ENCODE results near the gene UBE2E1.
"Not testable (repeated sequence)": the region's sequence is repeated elsewhere in the genome, so short reads cannot be mapped to it uniquely, and the experiment has no call there.

The UBE2E1 gene

GRCh38 chr3:23836536-23837230 is 30.9 kb downstream of the UBE2E1 start:
- no peaks in the 10 kb centered on the region for H3K36me3 ChIP-seq (ENCODE audit: control insufficient read depth, low read depth, low read length)
- no peaks in the 10 kb centered on the region for H3K9me3 ChIP-seq (ENCODE audit: control insufficient read depth, low read depth, low read length)
- no peak overlapping the region for H3K27ac ChIP-seq (ENCODE audit: low read length)
- H3K4me1 ChIP-seq (ENCODE audit: control insufficient read depth, low read depth, low read length), result peaks cover 15% of the 10 kb centered on the region
- H3K9ac ChIP-seq (ENCODE audit: low read length), result no peak overlapping the region
- H3K4me3 ChIP-seq (ENCODE audit: low read length), result no peak overlapping the region
- H3K27me3 ChIP-seq (ENCODE audit: control insufficient read depth, insufficient read depth, low read length), result no peaks in the 10 kb centered on the region

- no peak overlapping the region for H3K9ac ChIP-seq (ENCODE audit: low read length)
- no peak overlapping the region for H3K4me3 ChIP-seq (ENCODE audit: low read length)
- no peaks in the 10 kb centered on the region for H3K9me3 ChIP-seq (ENCODE audit: control insufficient read depth, low read depth, low read length)
- no peaks in the 10 kb centered on the region for H3K36me3 ChIP-seq (ENCODE audit: control insufficient read depth, low read depth, low read length)
- H3K27ac ChIP-seq (ENCODE audit: low read length), result no peak overlapping the region
- peaks cover 15% of the 10 kb centered on the region for H3K4me1 ChIP-seq (ENCODE audit: control insufficient read depth, low read depth, low read length)
- no peaks in the 10 kb centered on the region for H3K27me3 ChIP-seq (ENCODE audit: control insufficient read depth, insufficient read depth, low read length)
Measured at GRCh38 chr3:23837286-23837685, 31.5 kb downstream of the UBE2E1 start.

DNA sequence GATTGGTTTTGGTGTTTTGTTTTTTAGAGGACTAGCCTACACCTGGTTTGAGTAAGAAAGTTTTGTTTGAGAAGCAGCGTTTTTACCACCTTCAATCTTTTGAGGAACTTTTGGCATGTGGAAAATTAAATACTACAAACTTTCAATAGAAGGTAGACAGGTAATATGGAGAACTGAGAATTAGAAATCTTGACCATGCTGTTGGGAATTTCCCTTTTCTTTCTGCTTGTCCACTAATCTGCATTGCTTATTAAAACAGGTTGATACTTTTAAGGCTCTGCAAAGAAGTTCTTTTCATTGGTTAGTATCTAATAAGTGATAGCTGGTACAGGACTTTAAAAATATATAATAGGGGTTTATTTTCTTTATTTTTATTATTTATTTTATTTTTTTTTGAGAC is 31.9 kb downstream of the UBE2E1 start:
- peaks cover 15% of the 10 kb centered on the region for H3K4me1 ChIP-seq (ENCODE audit: control insufficient read depth, low read depth, low read length)
- H3K36me3 ChIP-seq (ENCODE audit: control insufficient read depth, low read depth, low read length), result no peaks in the 10 kb centered on the region
- no peak overlapping the region for H3K9ac ChIP-seq (ENCODE audit: low read length)
- no peaks in the 10 kb centered on the region for H3K9me3 ChIP-seq (ENCODE audit: control insufficient read depth, low read depth, low read length)
- no peak overlapping the region for H3K4me3 ChIP-seq (ENCODE audit: low read length)
- H3K27ac ChIP-seq (ENCODE audit: low read length), result no peak overlapping the region
- no peaks in the 10 kb centered on the region for H3K27me3 ChIP-seq (ENCODE audit: control insufficient read depth, insufficient read depth, low read length)

GRCh38 chr3:23840521-23840920 is 34.8 kb downstream of the UBE2E1 start:
- H3K4me3 ChIP-seq (ENCODE audit: low read length), result no peak overlapping the region
- no peaks in the 10 kb centered on the region for H3K36me3 ChIP-seq (ENCODE audit: control insufficient read depth, low read depth, low read length)
- no peak overlapping the region for H3K9ac ChIP-seq (ENCODE audit: low read length)
- no peaks in the 10 kb centered on the region for H3K9me3 ChIP-seq (ENCODE audit: control insufficient read depth, low read depth, low read length)
- H3K27me3 ChIP-seq (ENCODE audit: control insufficient read depth, insufficient read depth, low read length), result no peaks in the 10 kb centered on the region
- peaks cover 5% of the 10 kb centered on the region for H3K4me1 ChIP-seq (ENCODE audit: control insufficient read depth, low read depth, low read length)
- H3K27ac ChIP-seq (ENCODE audit: low read length), result no peak overlapping the region

- no peak overlapping the region for H3K9ac ChIP-seq (ENCODE audit: low read length)
- no peaks in the 10 kb centered on the region for H3K27me3 ChIP-seq (ENCODE audit: control insufficient read depth, insufficient read depth, low read length)
- H3K4me1 ChIP-seq (ENCODE audit: control insufficient read depth, low read depth, low read length), result no peaks in the 10 kb centered on the region
- no peaks in the 10 kb centered on the region for H3K9me3 ChIP-seq (ENCODE audit: control insufficient read depth, low read depth, low read length)
- no peak overlapping the region for H3K4me3 ChIP-seq (ENCODE audit: low read length)
- H3K27ac ChIP-seq (ENCODE audit: low read length), result no peak overlapping the region
- H3K36me3 ChIP-seq (ENCODE audit: control insufficient read depth, low read depth, low read length), result no peaks in the 10 kb centered on the region
Measured at GRCh38 chr3:23843869-23844268, 38.1 kb downstream of the UBE2E1 start.

- H3K27me3 ChIP-seq (ENCODE audit: control insufficient read depth, insufficient read depth, low read length), result no peaks in the 10 kb centered on the region
- no peaks in the 10 kb centered on the region for H3K4me1 ChIP-seq (ENCODE audit: control insufficient read depth, low read depth, low read length)
- H3K9ac ChIP-seq (ENCODE audit: low read length), result no peak overlapping the region
Measured at GRCh38 chr3:23845326-23846216, 39.8 kb downstream of the UBE2E1 start.

DNA sequence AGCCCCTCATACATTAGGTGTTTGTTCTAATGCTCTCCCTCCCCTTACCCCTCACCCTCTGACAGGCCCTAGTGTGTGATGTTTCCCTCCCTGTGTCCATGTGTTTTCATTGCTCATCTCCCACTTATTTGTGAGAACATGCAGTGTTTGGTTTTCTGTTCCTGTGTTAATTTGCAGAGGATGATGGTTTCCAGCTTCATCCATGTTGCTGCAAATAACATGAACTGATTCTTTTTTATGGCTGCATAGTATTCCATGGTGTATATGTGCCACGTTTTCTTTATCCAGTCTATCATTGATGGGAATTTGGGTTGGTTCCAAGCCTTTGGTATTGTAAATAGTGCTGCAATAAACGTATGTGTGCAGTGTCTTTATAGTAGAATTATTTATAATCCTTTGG is 43.7 kb downstream of the UBE2E1 start:
- H3K9me3 ChIP-seq (ENCODE audit: control insufficient read depth, low read depth, low read length); H3K4me1 ChIP-seq (ENCODE audit: control insufficient read depth, low read depth, low read length); H3K4me3 ChIP-seq (ENCODE audit: low read length); H3K27me3 ChIP-seq (ENCODE audit: control insufficient read depth, insufficient read depth, low read length); H3K36me3 ChIP-seq (ENCODE audit: control insufficient read depth, low read depth, low read length); H3K27ac ChIP-seq (ENCODE audit: low read length); H3K9ac ChIP-seq (ENCODE audit: low read length): not testable (repeated sequence)

More at GRCh38 chr3:23845326-23846216, 39.8 kb downstream of the UBE2E1 start:
- no peaks in the 10 kb centered on the region for H3K9me3 ChIP-seq (ENCODE audit: control insufficient read depth, low read depth, low read length)
- H3K4me3 ChIP-seq (ENCODE audit: low read length), result no peak overlapping the region
- H3K36me3 ChIP-seq (ENCODE audit: control insufficient read depth, low read depth, low read length), result no peaks in the 10 kb centered on the region
- no peak overlapping the region for H3K27ac ChIP-seq (ENCODE audit: low read length)

DNA sequence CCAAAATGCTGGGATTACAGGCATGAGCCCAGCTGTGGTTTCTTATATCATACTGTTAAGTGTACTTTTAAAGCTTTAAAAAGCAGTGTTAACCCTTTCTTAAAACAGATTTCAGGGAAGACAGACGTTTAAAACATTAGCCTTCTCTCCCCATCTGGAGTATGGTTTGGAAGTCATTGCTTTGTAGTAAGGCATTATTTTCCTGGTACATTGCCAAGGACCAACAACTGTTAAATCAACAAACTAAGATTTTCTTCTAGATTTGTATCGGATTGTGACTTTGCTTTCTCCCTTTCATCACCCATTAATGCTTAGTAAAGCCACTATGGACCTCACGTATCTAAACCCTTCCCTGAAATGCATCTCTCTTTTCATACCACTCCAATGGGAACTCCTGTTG is 50.5 kb downstream of the UBE2E1 start:
- H3K27ac ChIP-seq (ENCODE audit: low read length), result no peak overlapping the region
- no peaks in the 10 kb centered on the region for H3K9me3 ChIP-seq (ENCODE audit: control insufficient read depth, low read depth, low read length)
- H3K4me3 ChIP-seq (ENCODE audit: low read length), result no peak overlapping the region
- H3K36me3 ChIP-seq (ENCODE audit: control insufficient read depth, low read depth, low read length), result no peaks in the 10 kb centered on the region
- no peaks in the 10 kb centered on the region for H3K4me1 ChIP-seq (ENCODE audit: control insufficient read depth, low read depth, low read length)
- no peaks in the 10 kb centered on the region for H3K27me3 ChIP-seq (ENCODE audit: control insufficient read depth, insufficient read depth, low read length)
- H3K9ac ChIP-seq (ENCODE audit: low read length), result no peak overlapping the region

- Histone ChIP-seq H3K9ac (ENCODE audit: low read length) (no peak overlapping the region), H3K9me3 (ENCODE audit: control insufficient read depth, low read depth, low read length) (no peaks in the 10 kb centered on the region), H3K27ac (ENCODE audit: low read length) (no peak overlapping the region), H3K4me1 (ENCODE audit: control insufficient read depth, low read depth, low read length) (peaks cover 3% of the 10 kb centered on the region), H3K27me3 (ENCODE audit: control insufficient read depth, insufficient read depth, low read length) (no peaks in the 10 kb centered on the region), H3K36me3 (ENCODE audit: control insufficient read depth, low read depth, low read length) (no peaks in the 10 kb centered on the region), H3K4me3 (ENCODE audit: low read length) (no peak overlapping the region)
Measured at GRCh38 chr3:23859012-23859743, 53.4 kb downstream of the UBE2E1 start.

- H3K4me3 ChIP-seq (ENCODE audit: low read length), result no peak overlapping the region
- H3K36me3 ChIP-seq (ENCODE audit: control insufficient read depth, low read depth, low read length), result no peaks in the 10 kb centered on the region
- no peaks in the 10 kb centered on the region for H3K9me3 ChIP-seq (ENCODE audit: control insufficient read depth, low read depth, low read length)
- peaks cover 8% of the 10 kb centered on the region for H3K4me1 ChIP-seq (ENCODE audit: control insufficient read depth, low read depth, low read length)
- H3K9ac ChIP-seq (ENCODE audit: low read length), result no peak overlapping the region
- H3K27ac ChIP-seq (ENCODE audit: low read length), result no peak overlapping the region
- no peaks in the 10 kb centered on the region for H3K27me3 ChIP-seq (ENCODE audit: control insufficient read depth, insufficient read depth, low read length)
Measured at GRCh38 chr3:23859839-23860382, 54.2 kb downstream of the UBE2E1 start.

GRCh38 chr3:23861689-23862088 is 55.9 kb downstream of the UBE2E1 start:
- no peak overlapping the region for H3K4me3 ChIP-seq (ENCODE audit: low read length)
- no peaks in the 10 kb centered on the region for H3K9me3 ChIP-seq (ENCODE audit: control insufficient read depth, low read depth, low read length)
- H3K9ac ChIP-seq (ENCODE audit: low read length), result no peak overlapping the region
- H3K36me3 ChIP-seq (ENCODE audit: control insufficient read depth, low read depth, low read length), result no peaks in the 10 kb centered on the region
- H3K4me1 ChIP-seq (ENCODE audit: control insufficient read depth, low read depth, low read length), result peaks cover 24% of the 10 kb centered on the region
- no peak overlapping the region for H3K27ac ChIP-seq (ENCODE audit: low read length)
- no peaks in the 10 kb centered on the region for H3K27me3 ChIP-seq (ENCODE audit: control insufficient read depth, insufficient read depth, low read length)
